WTC11 (cell line): ENCODE data around the gene PRKACB.

Source experiments
- CBFB ChIP-seq: sonication (generic); formaldehyde crosslinking; IDR thresholded peaks from 2 replicates; pipeline ENCODE4 v1.8.1; 2022; ENCODE audit warnings: mild to moderate bottlenecking, low read depth, missing genetic modification reagents
- CTCF ChIP-seq: fragments of 200-600 bp; IDR thresholded peaks from 2 replicates; pipeline ENCODE4 v1.8.0; 2022; ENCODE audit warnings: antibody characterized with exemption
- ETV6 ChIP-seq: sonication (generic); formaldehyde crosslinking; IDR thresholded peaks from 2 replicates; pipeline ENCODE4 v1.8.1; 2022; ENCODE audit warnings: mild to moderate bottlenecking, missing genetic modification reagents
- ZNF138 ChIP-seq: sonication (generic); formaldehyde crosslinking; conservative IDR thresholded peaks from 2 replicates; pipeline ENCODE4 v1.8.1; 2022; ENCODE audit warnings: mild to moderate bottlenecking, moderate library complexity, missing genetic modification reagents

- TF ChIP-seq CTCF, result no peak
- TF ChIP-seq ETV6 (CRISPR knock-in tag), result no peak
- no peak for TF ChIP-seq CBFB (CRISPR knock-in tag)
- no peak for TF ChIP-seq ZNF138 (CRISPR knock-in tag)
These were observed 79.8 kb downstream of the PRKACB start for GRCh38 chr1:84223751-84224432.
